ENCODE data around the gene KICS2. TPM values are rescaled to one million over a fixed set of nuclear protein-coding genes. Genes with fewer than 3 reads are reported as not detected.

The KICS2 gene
- 16.4 and 23.0 TPM in 2 replicates for total RNA-seq (2014; rRNA removed; shearing (Covaris generic))
- polyA plus RNA-seq (2014; cell fraction: nucleus; rRNA removed): 11.4 and 15.4 TPM in 2 replicates

GRCh38 chr12:64222009-64222765 lies at the start of gene KICS2:
TSS of gene KICS2 (minus strand) at chr12:64222296. CDS start at chr12:64222237, 59 bp downstream.
- peak; percentile 93 for DNase-seq (ENCODE audit: extremely low read depth, low read depth)

GRCh38 chr12:64270411-64270810 lies 48.3 kb upstream of the KICS2 start:
- DNase-seq (ENCODE audit: extremely low read depth, low read depth): no peak

- DNase-seq (ENCODE audit: extremely low read depth, low read depth): no peak
Observed at GRCh38 chr12:64269161-64269560, 47.1 kb upstream of the KICS2 start.

GRCh38 chr12:64268409-64268808 lies 46.3 kb upstream of the KICS2 start:
- no peak for DNase-seq (ENCODE audit: extremely low read depth, low read depth)

- DNase-seq (ENCODE audit: extremely low read depth, low read depth): no peak
Observed at GRCh38 chr12:64265839-64266238, 43.7 kb upstream of the KICS2 start.

- no peak for DNase-seq (ENCODE audit: extremely low read depth, low read depth)
Observed at GRCh38 chr12:64261813-64262212, 39.7 kb upstream of the KICS2 start.

- DNase-seq (ENCODE audit: extremely low read depth, low read depth): no peak
Observed at GRCh38 chr12:64258576-64258975, 36.5 kb upstream of the KICS2 start.

GRCh38 chr12:64256166-64256800 lies 34.2 kb upstream of the KICS2 start:
- DNase-seq (ENCODE audit: extremely low read depth, low read depth): peak; percentile 69

- DNase-seq (ENCODE audit: extremely low read depth, low read depth): no peak
Observed at GRCh38 chr12:64255249-64255648, 33.2 kb upstream of the KICS2 start.

- no peak for DNase-seq (ENCODE audit: extremely low read depth, low read depth)
Observed at GRCh38 chr12:64253356-64253755, 31.3 kb upstream of the KICS2 start.

- no peak for DNase-seq (ENCODE audit: extremely low read depth, low read depth)
Observed at GRCh38 chr12:64252681-64253080, 30.6 kb upstream of the KICS2 start.

- no peak for DNase-seq (ENCODE audit: extremely low read depth, low read depth)
Observed at GRCh38 chr12:64243809-64244208, 21.7 kb upstream of the KICS2 start.

GRCh38 chr12:64240781-64241180 lies 18.7 kb upstream of the KICS2 start:
- no peak for DNase-seq (ENCODE audit: extremely low read depth, low read depth)

- DNase-seq (ENCODE audit: extremely low read depth, low read depth): no peak
Observed at GRCh38 chr12:64237382-64237781, 15.3 kb upstream of the KICS2 start.

GRCh38 chr12:64236549-64236948 lies 14.5 kb upstream of the KICS2 start:
- DNase-seq (ENCODE audit: extremely low read depth, low read depth): no peak

- no peak for DNase-seq (ENCODE audit: extremely low read depth, low read depth)
Observed at GRCh38 chr12:64232196-64232595, 10.1 kb upstream of the KICS2 start.

GRCh38 chr12:64229796-64230195 lies 7.7 kb upstream of the KICS2 start:
- DNase-seq (ENCODE audit: extremely low read depth, low read depth): no peak

- no peak for DNase-seq (ENCODE audit: extremely low read depth, low read depth)
Observed at GRCh38 chr12:64229240-64229639, 7.1 kb upstream of the KICS2 start.

GRCh38 chr12:64225626-64226025 lies 3.5 kb upstream of the KICS2 start:
- no peak for DNase-seq (ENCODE audit: extremely low read depth, low read depth)

GRCh38 chr12:64221651-64222008 lies 466 bp downstream of the KICS2 start:
- DNase-seq (ENCODE audit: extremely low read depth, low read depth): peak; percentile 89

- no peak for DNase-seq (ENCODE audit: extremely low read depth, low read depth)
Observed at GRCh38 chr12:64220046-64220445, 2.0 kb downstream of the KICS2 start.

GRCh38 chr12:64219145-64219544 lies 3.0 kb downstream of the KICS2 start:
- DNase-seq (ENCODE audit: extremely low read depth, low read depth): no peak

All from NCI-H460 (cell line).